ENCODE measurements around the gene HGS. TPM values are rescaled to one million over a fixed set of nuclear protein-coding genes. Genes with fewer than 3 reads are reported as not detected.

The HGS gene
- total RNA-seq, 1 donor from 2014 or later, result 117 TPM

- no peak for DNase-seq (ENCODE audit: extremely low spot score, unreplicated experiment)
- Mint-ChIP-seq H3K4me3 (ENCODE audit: unreplicated experiment) (peak overlapping the region; percentile 24), H3K27me3 (ENCODE audit: unreplicated experiment) (no peaks in the 10 kb centered on the region), H3K36me3 (ENCODE audit: unreplicated experiment) (no peaks in the 10 kb centered on the region), H3K9me3 (ENCODE audit: unreplicated experiment) (no peaks in the 10 kb centered on the region), H3K27ac (ENCODE audit: unreplicated experiment) (no peak overlapping the region), H3K4me1 (ENCODE audit: unreplicated experiment) (peaks cover 24% of the 10 kb centered on the region)
- TF ChIP-seq, protein P1, sequence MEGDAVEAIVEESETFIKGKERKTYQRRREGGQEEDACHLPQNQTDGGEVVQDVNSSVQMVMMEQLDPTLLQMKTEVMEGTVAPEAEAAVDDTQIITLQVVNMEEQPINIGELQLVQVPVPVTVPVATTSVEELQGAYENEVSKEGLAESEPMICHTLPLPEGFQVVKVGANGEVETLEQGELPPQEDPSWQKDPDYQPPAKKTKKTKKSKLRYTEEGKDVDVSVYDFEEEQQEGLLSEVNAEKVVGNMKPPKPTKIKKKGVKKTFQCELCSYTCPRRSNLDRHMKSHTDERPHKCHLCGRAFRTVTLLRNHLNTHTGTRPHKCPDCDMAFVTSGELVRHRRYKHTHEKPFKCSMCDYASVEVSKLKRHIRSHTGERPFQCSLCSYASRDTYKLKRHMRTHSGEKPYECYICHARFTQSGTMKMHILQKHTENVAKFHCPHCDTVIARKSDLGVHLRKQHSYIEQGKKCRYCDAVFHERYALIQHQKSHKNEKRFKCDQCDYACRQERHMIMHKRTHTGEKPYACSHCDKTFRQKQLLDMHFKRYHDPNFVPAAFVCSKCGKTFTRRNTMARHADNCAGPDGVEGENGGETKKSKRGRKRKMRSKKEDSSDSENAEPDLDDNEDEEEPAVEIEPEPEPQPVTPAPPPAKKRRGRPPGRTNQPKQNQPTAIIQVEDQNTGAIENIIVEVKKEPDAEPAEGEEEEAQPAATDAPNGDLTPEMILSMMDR (IDR thresholded peaks at IDR 0.05), result no peak
Observed at GRCh38 chr17:81638683-81639082, 45.1 kb upstream of the HGS start.

- TF ChIP-seq, protein P1 (IDR thresholded peaks at IDR 0.05), result no peak
- no peaks in the 10 kb centered on the region for H3K36me3 Mint-ChIP-seq (ENCODE audit: unreplicated experiment)
- no peak overlapping the region for H3K27ac Mint-ChIP-seq (ENCODE audit: unreplicated experiment)
- H3K4me1 Mint-ChIP-seq (ENCODE audit: unreplicated experiment), result peaks cover 20% of the 10 kb centered on the region
- H3K9me3 Mint-ChIP-seq (ENCODE audit: unreplicated experiment), result no peaks in the 10 kb centered on the region
- no peak overlapping the region for H3K4me3 Mint-ChIP-seq (ENCODE audit: unreplicated experiment)
- H3K27me3 Mint-ChIP-seq (ENCODE audit: unreplicated experiment), result no peaks in the 10 kb centered on the region
- DNase-seq (ENCODE audit: extremely low spot score, unreplicated experiment), result no peak
Observed at GRCh38 chr17:81640011-81640410, 43.8 kb upstream of the HGS start.

DNA sequence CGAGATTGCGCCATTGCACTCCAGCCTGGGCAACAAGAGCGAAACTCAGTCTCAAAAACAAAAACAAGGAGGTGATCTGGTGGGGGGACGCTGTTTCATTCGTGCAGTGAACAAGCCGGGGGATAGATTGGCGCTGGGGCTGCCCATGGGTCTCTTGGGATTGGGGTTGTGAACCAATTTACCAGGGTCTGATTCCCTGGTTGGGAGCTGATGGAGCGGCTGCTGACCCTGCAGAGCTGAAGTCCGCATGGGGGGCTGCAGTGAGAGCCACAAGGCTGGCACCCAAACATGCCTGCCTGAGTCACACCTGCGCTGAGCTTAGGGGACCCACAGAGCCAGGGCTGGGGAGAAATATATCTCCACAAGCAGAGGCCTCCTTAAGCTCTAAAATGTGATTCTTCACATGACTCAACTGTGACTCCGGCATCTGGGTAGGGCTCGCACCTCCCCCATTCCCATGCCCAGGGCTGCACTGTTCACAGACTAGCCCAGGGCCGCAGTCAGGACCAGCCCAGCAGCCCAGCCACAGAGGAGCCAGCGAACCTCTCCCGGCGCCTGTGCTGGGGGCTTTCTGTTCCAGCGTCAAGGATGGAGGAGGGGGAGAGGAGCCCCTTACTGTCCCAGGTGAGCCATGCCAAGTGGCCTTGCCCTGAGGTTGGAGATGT lies 41.9 kb upstream of the HGS start:
- Mint-ChIP-seq H3K4me3 (ENCODE audit: unreplicated experiment) (no peak overlapping the region), H3K9me3 (ENCODE audit: unreplicated experiment) (no peaks in the 10 kb centered on the region), H3K4me1 (ENCODE audit: unreplicated experiment) (peaks cover 8% of the 10 kb centered on the region), H3K27me3 (ENCODE audit: unreplicated experiment) (no peaks in the 10 kb centered on the region), H3K36me3 (ENCODE audit: unreplicated experiment) (no peaks in the 10 kb centered on the region), H3K27ac (ENCODE audit: unreplicated experiment) (no peak overlapping the region)
- TF ChIP-seq, protein P1 (IDR thresholded peaks at IDR 0.05), result no peak
- DNase-seq (ENCODE audit: extremely low spot score, unreplicated experiment), result no peak

DNA sequence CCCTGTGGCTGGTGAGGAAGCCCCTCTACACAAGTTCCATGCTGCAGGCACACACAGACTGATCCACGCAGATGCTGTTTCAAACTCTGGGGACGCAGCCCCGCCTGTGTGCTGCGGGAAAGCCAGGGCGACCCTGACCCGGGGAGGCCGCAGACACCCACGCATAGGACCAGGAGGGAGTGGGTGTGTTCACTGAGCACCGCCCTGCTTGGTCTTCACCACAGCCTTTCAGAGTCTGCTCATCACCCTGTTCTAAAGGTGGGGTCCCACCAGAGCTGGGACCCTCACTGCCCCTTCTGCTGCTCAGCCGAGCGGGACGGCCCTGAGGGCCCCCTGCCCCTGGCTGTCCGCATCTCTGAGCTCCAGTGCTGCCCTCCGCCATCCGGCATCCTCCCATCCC lies 39.3 kb upstream of the HGS start:
- Mint-ChIP-seq H3K27ac (ENCODE audit: unreplicated experiment) (no peak overlapping the region), H3K27me3 (ENCODE audit: unreplicated experiment) (no peaks in the 10 kb centered on the region), H3K9me3 (ENCODE audit: unreplicated experiment) (no peaks in the 10 kb centered on the region), H3K36me3 (ENCODE audit: unreplicated experiment) (no peaks in the 10 kb centered on the region), H3K4me1 (ENCODE audit: unreplicated experiment) (peaks cover 4% of the 10 kb centered on the region), H3K4me3 (ENCODE audit: unreplicated experiment) (no peak overlapping the region)
- TF ChIP-seq, protein P1 (IDR thresholded peaks at IDR 0.05), result no peak
- no peak for DNase-seq (ENCODE audit: extremely low spot score, unreplicated experiment)

GRCh38 chr17:81644976-81645952 lies 38.5 kb upstream of the HGS start:
- DNase-seq (ENCODE audit: extremely low spot score, unreplicated experiment), result no peak
- Mint-ChIP-seq H3K36me3 (ENCODE audit: unreplicated experiment) (no peaks in the 10 kb centered on the region), H3K4me3 (ENCODE audit: unreplicated experiment) (no peak overlapping the region), H3K4me1 (ENCODE audit: unreplicated experiment) (peaks cover 4% of the 10 kb centered on the region), H3K9me3 (ENCODE audit: unreplicated experiment) (no peaks in the 10 kb centered on the region), H3K27me3 (ENCODE audit: unreplicated experiment) (no peaks in the 10 kb centered on the region), H3K27ac (ENCODE audit: unreplicated experiment) (no peak overlapping the region)
- TF ChIP-seq, protein P1 (IDR thresholded peaks at IDR 0.05), result no peak
